RKO (cell line): ENCODE data around the gene MKNK1.
"Not testable (repeated sequence)": the region's sequence is repeated elsewhere in the genome, so short reads cannot be mapped to it uniquely, and the experiment has no call there.

ENCODE experiments used
- DNase-seq: peaks from one replicate; pipeline ENCODE4 v3.0.0-alpha.2; 2016; ENCODE audit warnings: low spot score

Gene MKNK1

DNA sequence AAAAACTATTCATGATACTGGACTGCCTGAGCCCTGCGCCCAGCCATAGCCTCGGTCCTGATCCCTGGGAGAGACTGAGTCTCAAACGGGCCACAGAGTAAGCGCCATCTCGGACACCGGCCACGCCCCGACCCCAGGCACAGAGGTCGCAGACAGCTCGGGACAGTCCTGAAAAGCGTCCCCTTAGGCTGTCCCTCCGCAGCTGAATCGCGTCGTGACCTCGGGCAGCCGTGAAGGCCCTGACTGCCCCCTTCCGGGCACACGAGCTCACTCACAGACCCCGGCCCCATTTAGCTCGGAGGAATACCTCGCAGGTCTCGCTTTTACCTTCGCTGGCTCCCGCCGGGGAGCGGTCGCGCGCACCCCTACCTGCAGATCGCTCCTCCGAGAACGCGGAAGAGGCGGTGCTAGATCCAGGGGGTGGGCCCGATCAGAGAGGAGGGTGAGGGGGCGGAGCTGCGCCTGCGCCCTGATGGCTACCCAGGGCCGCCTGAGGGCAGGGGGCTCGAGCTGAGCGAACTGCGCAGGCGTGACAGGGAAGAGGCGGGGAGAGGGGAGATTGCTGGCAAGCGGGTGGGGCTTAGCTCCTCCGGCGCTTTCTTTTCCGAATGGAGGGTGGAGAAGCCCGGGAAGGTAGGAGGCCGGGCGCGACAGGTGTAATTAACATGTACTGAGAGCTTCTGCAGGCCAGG, at the start of gene MKNK1:
Gene MKNK1 (minus strand): TSS at position 411 of the 692 bp plus-strand sequence. CDS start 20,941 bp downstream, outside the sequence.
- DNase-seq = peak; percentile 92

DNA sequence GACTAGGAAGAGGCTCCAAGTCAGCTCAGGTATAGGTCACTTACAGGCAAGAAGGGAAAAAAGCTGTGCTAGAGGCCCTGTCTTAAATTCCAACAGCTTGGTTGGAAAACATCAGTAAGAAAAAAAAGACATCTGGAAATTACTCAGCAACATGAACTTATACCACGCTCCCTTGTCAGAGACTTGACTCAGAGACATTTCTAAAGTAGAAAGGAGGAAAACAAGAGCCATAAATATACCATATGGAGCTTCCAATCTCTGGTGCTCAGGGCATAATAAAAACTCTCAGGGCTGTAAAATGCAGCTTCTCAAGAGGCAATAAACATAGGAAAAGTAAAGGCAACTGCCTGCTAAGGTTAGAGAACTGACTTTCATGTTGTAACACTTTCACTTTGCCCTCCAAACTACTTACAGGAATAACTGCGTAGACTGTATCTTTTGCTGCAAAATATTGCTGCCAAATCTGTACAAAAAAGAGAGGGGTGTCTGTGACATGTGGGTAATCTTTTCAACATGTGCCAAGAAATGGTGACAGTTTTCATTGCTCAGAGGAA, 49.4 kb upstream of the MKNK1 start:
- peak; percentile 11 for DNase-seq

GRCh38 chr1:46652321-46653100, 48.4 kb upstream of the MKNK1 start:
- no peak for DNase-seq

DNA sequence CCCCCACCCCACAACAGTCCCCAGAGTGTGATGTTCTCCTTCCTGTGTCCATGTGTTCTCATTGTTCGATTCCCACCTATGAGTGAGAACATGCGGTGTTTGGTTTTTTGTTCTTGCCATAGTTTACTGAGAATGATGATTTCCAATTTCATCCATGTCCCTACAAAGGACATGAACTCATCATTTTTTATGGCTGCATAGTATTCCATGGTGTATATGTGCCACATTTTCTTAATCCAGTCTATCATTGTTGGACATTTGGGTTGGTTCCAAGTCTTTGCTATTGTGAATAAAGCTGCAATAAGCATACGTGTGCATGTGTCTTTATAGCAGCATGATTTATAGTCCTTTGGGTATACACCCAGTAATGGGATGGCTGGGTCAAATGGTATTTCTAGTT, 47.1 kb upstream of the MKNK1 start:
- DNase-seq = not testable (repeated sequence)

DNA sequence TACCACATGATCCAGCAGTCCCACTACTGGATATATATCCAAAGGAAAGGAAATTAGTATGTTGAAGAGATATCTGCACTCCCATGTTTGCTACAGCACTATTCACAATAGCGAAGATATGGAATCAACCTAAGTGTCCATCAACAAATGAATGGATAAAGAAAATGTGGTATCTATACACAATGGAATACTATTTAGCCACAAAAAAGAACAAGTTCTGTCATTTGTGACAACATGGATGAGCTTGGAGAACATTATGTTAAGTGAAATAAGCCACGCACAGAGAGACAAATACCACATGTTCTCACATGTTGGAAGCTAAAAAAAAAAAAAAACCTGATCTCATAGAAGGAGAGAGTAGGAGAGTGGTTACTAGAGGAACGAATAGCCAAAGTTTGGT, 46.4 kb upstream of the MKNK1 start:
- DNase-seq = no peak

GRCh38 chr1:46649764-46650163, 45.7 kb upstream of the MKNK1 start:
- DNase-seq = no peak

DNA sequence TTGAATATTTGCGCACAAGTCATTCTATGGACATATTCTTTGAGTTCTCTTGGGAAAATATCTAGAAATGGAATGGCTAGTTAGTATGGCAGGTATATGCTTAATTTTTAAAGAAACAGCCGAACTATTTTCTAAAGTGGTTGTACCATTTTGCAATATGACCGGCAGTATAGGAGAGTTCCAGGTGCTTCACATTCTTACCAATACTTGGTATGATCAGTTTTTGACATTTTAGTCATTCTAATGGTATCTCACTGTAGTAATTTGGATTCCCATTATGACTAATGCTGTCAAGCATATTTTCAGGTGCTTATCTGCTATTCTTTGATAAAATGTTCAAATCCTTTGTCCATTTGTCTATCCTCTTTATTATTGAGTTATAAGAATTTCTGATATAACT, 43.5 kb upstream of the MKNK1 start:
- no peak for DNase-seq

- DNase-seq = no peak
Observed at GRCh38 chr1:46646844-46647243, 42.8 kb upstream of the MKNK1 start.

DNA sequence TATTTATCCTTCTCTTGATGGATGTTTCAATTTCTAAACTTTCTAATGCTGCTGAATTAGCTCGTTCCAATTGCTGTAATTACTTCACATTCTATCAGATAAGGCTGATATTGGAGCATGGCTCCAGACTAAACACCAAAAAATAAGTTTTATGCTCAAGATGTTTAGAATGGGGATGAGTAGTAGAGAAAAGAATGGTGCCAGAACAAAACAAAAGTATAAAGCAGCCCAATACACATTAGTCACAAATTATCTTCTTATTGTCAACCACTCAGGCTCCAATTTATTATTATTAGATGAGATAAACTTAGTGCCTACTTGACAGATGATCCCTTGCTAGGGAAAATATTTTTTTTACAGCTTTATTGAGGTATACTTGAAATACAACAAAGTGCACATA, 42.3 kb upstream of the MKNK1 start:
- no peak for DNase-seq

GRCh38 chr1:46645815-46646214, 41.7 kb upstream of the MKNK1 start:
- no peak for DNase-seq

DNA sequence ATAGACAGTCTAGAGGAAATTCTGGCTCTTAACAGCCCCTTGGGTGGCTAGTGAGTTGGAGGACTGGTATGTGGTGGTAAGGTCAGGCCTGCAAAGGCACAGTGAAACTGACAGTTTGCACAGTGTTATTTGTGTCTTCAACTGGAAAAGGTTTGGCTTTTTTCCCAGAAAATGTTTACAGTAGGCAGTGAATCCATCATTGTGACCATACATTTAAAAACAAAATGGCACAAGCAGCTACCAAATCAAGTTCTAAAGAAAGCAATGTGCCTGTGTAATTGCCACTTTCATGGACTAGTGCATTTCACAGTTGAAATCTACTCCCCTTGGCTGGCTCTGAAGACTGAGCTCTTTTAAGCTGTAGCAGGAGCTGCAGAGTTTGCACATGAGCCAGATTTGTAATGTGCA, 39.3 kb upstream of the MKNK1 start:
- DNase-seq = no peak

- no peak for DNase-seq
Observed at GRCh38 chr1:46642115-46642680, 38.1 kb upstream of the MKNK1 start.

GRCh38 chr1:46639547-46639946, 35.5 kb upstream of the MKNK1 start:
- no peak for DNase-seq

DNA sequence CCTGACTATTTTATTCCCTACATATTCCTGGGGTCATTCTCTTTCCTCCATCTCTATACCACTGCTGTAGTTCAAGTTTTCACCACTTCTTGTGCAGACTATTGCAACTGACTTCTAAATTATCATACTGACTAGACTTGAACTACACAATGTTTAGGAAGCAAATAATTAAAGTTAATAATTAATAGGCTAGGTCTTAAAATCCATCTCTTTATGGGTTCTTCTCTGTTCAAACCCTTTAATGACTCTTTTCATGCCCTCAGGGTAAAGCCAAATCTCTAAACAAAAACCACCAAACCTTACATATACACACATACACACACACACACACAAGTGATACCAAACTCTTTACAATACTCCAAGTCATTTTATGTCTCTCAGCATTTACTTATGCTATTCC, 34.9 kb upstream of the MKNK1 start:
- DNase-seq = no peak

DNA sequence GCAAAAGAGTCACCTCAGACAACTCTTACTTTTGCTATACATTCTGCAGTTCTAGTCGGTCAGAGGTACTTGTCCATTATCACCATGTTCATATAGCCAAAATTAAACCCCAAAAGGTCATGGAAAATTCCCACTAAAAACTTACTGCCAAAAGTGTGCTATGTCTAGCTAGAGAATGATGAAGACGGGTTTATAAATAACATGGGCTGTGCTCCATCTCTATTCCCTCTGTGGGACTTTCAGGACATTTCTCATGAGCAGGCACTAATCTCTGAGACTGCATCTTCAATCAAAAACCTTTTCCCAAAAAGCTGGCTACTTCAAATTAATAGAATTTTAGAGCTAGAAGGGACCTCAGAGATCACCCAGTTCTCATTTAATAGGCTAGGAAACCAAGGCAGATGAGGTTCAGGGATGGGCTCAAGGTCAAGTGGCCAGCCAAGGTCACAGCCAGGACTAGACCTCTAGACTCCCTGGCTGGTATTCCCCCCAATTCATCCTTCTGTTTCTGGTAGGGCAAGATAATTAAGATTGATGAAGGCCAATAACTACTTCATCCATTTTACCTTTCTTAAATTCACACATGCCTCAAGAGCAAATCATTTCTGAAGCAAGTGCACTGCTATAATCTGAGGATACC, 33.5 kb upstream of the MKNK1 start:
- no peak for DNase-seq

- DNase-seq = no peak
Observed at GRCh38 chr1:46635205-46635604, 31.1 kb upstream of the MKNK1 start.

DNA sequence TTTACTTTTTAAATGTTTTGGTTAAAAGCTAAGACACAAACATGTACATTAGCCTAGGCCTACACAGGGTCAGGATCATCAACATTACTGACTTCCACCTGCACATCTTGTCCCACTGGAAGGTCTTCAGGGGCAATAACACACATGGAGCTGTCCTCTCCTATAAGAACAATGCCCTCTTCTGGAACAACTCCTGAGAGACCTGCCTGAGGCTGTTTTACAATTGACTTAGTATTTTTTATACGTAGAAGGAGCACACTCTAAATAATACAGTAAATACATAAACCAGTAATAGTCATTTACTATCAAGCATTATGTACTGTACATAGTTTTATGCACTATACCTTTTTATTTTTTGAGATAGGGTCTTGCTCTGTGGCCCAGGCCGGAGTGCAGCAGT, 26.7 kb upstream of the MKNK1 start:
- DNase-seq = no peak

- DNase-seq = no peak
Observed at GRCh38 chr1:46623743-46624644, 19.9 kb upstream of the MKNK1 start.

- DNase-seq = peak; percentile 34
Observed at GRCh38 chr1:46622344-46622743, 18.3 kb upstream of the MKNK1 start.

DNA sequence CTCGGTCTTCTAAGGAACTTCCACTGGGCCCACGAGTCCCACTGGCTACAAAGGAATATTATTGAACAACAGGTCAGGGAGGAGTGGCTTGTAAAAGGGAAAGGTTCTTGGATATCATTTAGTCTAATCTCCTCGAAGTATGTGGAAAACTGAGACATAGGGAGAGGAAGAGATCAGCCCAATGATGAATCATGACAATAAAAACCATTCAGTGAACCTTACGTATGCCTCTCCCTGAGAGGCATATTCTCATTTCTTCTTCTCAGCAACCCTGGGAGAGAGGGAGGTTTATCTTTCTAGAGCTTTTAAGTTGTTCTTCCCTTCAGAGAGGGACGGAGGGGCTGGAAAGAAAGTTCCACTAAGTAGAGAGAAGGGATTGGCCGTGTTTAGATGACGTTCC, 17.9 kb upstream of the MKNK1 start:
- DNase-seq = no peak

DNA sequence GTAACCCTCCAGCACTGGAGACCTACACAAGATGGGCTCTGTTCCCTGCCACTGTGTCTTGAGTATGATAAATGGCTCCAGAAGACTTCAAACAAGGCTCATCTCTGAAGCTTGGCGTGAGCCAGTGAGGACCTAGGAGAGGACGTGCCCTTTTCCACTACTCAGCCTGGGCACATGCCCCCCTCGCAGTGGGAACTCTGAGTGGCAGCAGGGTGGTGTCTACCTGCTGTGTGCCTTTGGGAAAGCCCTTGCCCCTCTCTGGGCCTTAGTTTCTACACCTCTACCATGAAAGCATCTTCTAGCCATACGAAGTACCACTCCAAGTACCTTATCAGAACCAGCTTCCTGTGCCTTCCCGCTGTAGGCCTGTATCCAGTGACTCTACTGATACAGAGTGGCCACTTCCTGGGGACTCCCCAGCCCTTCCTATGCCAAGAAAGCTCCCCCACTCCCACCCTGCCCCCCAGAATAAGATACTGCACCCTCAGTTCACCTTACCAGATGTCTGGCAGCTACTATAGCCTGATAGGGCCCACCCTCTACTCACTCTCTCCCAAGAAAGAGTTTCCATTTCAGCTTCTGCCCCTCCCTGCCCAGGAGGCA, 15.7 kb upstream of the MKNK1 start:
- no peak for DNase-seq
